Measurements from ENCODE around the gene CSTF2. TPM values are rescaled to one million over a fixed set of nuclear protein-coding genes. Genes with fewer than 3 reads are reported as not detected.

CSTF2 gene
- total RNA-seq, 3 donors from 2014 or later (not counting 1 experiment from before 2014, with no cell fraction given): 6.6 to 9.5 (median 8.3) TPM

- no peak overlapping the region for H3K4me3 ChIP-seq (ENCODE audit: low read length)
- ATAC-seq (no peak), DNase-seq (peak in 1 of 2 donors; percentile 6)
- H3K27ac ChIP-seq (ENCODE audit: low read length): no peak overlapping the region
- H3K36me3 Mint-ChIP-seq: no peaks in the 10 kb centered on the region
- peaks cover 35% of the 10 kb centered on the region for H3K36me3 ChIP-seq (ENCODE audit: control insufficient read depth, insufficient read depth, low read length)
- peaks cover 0 to 3% of the 10 kb centered on the region in 2 donors for H3K4me1 Mint-ChIP-seq
- no peaks in the 10 kb centered on the region for H3K27me3 Mint-ChIP-seq (ENCODE audit: low read depth in 2 of 2)
- intact Hi-C loops (cut with micrococcal nuclease): no loop called here
- TF ChIP-seq CTCF (IDR thresholded peaks at IDR 0.05): no peak
- H3K4me1 ChIP-seq (ENCODE audit: control insufficient read depth, insufficient read depth, low read length): no peaks in the 10 kb centered on the region
- no peak overlapping the region for H3K4me3 Mint-ChIP-seq
- no peak overlapping the region for H3K27ac Mint-ChIP-seq
- no peaks in the 10 kb centered on the region for H3K27me3 ChIP-seq (ENCODE audit: control insufficient read depth, insufficient read depth, low read length)
- no peaks in the 10 kb centered on the region for H3K9me3 Mint-ChIP-seq
- H3K9me3 ChIP-seq (ENCODE audit: control insufficient read depth, insufficient read depth, low read length): no peaks in the 10 kb centered on the region
- WGBS (ENCODE audit: insufficient coverage): 95% methylated on average over 7 of the region's 9 CpGs
These were observed 10.4 kb downstream of the CSTF2 start for GRCh38 chrX:100830547-100830946.

GRCh38 chrX:100831219-100831946, 11.2 kb downstream of the CSTF2 start:
- Mint-ChIP-seq H3K27me3 (ENCODE audit: low read depth in 2 of 2) (no peaks in the 10 kb centered on the region), H3K4me1 (peaks cover 0 to 3% of the 10 kb centered on the region in 2 donors), H3K36me3 (no peaks in the 10 kb centered on the region), H3K9me3 (no peaks in the 10 kb centered on the region), H3K27ac (no peak overlapping the region), H3K4me3 (no peak overlapping the region)
- DNase-seq (no peak), ATAC-seq (no peak)
- Histone ChIP-seq H3K36me3 (ENCODE audit: control insufficient read depth, insufficient read depth, low read length) (peaks cover 33% of the 10 kb centered on the region), H3K27me3 (ENCODE audit: control insufficient read depth, insufficient read depth, low read length) (no peaks in the 10 kb centered on the region), H3K4me3 (ENCODE audit: low read length) (no peak overlapping the region), H3K27ac (ENCODE audit: low read length) (no peak overlapping the region), H3K9me3 (ENCODE audit: control insufficient read depth, insufficient read depth, low read length) (no peaks in the 10 kb centered on the region), H3K4me1 (ENCODE audit: control insufficient read depth, insufficient read depth, low read length) (no peaks in the 10 kb centered on the region)
- intact Hi-C loops (cut with micrococcal nuclease): no loop called here
- WGBS (ENCODE audit: insufficient coverage): 95% methylated on average over 7 of the region's 9 CpGs
- TF ChIP-seq CTCF (IDR thresholded peaks at IDR 0.05): no peak

GRCh38 chrX:100850317-100850716, 30.1 kb downstream of the CSTF2 start:
- Mint-ChIP-seq H3K4me1 (no peaks in the 10 kb centered on the region), H3K36me3 (no peaks in the 10 kb centered on the region), H3K4me3 (no peak overlapping the region), H3K27me3 (ENCODE audit: low read depth in 2 of 2) (peaks cover 0 to 10% of the 10 kb centered on the region in 2 donors), H3K27ac (no peak overlapping the region), H3K9me3 (no peaks in the 10 kb centered on the region)
- WGBS (ENCODE audit: insufficient coverage): 90% methylated on average over 3 of the region's 4 CpGs
- Histone ChIP-seq H3K27ac (ENCODE audit: low read length) (no peak overlapping the region), H3K4me3 (ENCODE audit: low read length) (no peak overlapping the region), H3K9me3 (ENCODE audit: control insufficient read depth, insufficient read depth, low read length) (no peaks in the 10 kb centered on the region), H3K36me3 (ENCODE audit: control insufficient read depth, insufficient read depth, low read length) (no peaks in the 10 kb centered on the region), H3K4me1 (ENCODE audit: control insufficient read depth, insufficient read depth, low read length) (no peaks in the 10 kb centered on the region), H3K27me3 (ENCODE audit: control insufficient read depth, insufficient read depth, low read length) (no peaks in the 10 kb centered on the region)
- ATAC-seq: no peak
- no peak for TF ChIP-seq CTCF (IDR thresholded peaks at IDR 0.05)
- intact Hi-C loops (cut with micrococcal nuclease): no loop called here
- no peak for DNase-seq

- H3K36me3 ChIP-seq (ENCODE audit: control insufficient read depth, insufficient read depth, low read length): no peaks in the 10 kb centered on the region
- no peaks in the 10 kb centered on the region for H3K9me3 Mint-ChIP-seq
- H3K27ac Mint-ChIP-seq: no peak overlapping the region
- no peak overlapping the region for H3K27ac ChIP-seq (ENCODE audit: low read length)
- ATAC-seq (no peak), DNase-seq (no peak)
- H3K4me3 ChIP-seq (ENCODE audit: low read length): no peak overlapping the region
- TF ChIP-seq CTCF (IDR thresholded peaks at IDR 0.05): no peak
- no peaks in the 10 kb centered on the region for H3K9me3 ChIP-seq (ENCODE audit: control insufficient read depth, insufficient read depth, low read length)
- intact Hi-C loops (cut with micrococcal nuclease): no loop called here
- 100% methylated on average over 1 of the region's 2 CpGs for WGBS (ENCODE audit: insufficient coverage)
- H3K4me3 Mint-ChIP-seq: no peak overlapping the region
- no peaks in the 10 kb centered on the region for H3K36me3 Mint-ChIP-seq
- H3K27me3 ChIP-seq (ENCODE audit: control insufficient read depth, insufficient read depth, low read length): no peaks in the 10 kb centered on the region
- no peaks in the 10 kb centered on the region for H3K4me1 Mint-ChIP-seq
- H3K4me1 ChIP-seq (ENCODE audit: control insufficient read depth, insufficient read depth, low read length): no peaks in the 10 kb centered on the region
- peaks cover 0 to 30% of the 10 kb centered on the region in 2 donors for H3K27me3 Mint-ChIP-seq (ENCODE audit: low read depth in 2 of 2)
These were observed 32.6 kb downstream of the CSTF2 start for GRCh38 chrX:100852810-100853209.
